ENCODE measurements around the gene CINP.

DNA sequence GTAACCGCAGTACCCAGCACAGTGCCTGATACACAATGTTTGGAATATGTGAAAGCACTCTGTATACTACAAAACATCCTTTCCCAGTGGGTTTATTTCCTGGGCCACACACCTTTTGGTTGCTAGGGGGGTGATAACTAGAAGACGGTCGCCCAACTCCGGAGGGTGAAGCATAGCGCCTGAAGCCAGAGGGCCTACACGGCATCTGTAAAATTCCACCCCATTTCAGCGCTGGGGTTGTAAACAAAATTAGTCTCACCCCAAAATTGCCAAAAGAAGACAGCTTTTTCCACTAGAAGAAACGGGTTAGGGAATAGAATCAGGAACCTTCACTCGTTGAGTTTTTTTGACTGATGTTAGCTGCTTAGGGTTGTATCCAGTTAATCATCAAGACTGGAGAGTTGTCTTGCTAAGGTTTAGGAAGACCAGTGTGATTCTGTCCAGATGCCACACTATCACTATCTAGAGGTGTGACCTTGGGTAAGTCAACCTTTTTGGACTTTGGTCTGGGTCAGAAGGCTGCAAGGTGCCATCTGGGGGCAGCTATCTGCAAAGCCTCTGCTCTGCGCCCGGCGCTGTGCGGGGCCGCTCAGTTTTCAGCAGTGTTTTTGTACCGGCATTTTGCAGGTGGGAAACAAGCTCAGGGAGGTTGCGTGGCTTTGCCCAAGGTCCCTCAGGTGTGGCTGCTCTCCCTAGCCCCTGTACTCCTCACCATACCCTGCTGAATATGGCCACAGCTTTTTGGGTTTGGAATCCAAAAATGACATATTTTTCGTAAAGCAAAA is 41.8 kb downstream of the CINP start:
- TF ChIP-seq GATA3 (IDR thresholded peaks at IDR 0.05; ENCODE audit: low read depth, low read length): no peak
- no peak for TF ChIP-seq GATA2 (IDR thresholded peaks at IDR 0.05; ENCODE audit: low read depth, low read length)
